RCC 7860 (cell line): ENCODE results near the gene ARHGAP24.

Source experiments
- DNase-seq: peaks from one replicate; pipeline ENCODE4 v3.0.0-alpha.2; 2015; ENCODE audit warnings: low spot score
- FAIRE-seq: peaks from 2 replicates; lab custom pipeline; 2012; peaks lifted over from hg19 to GRCh38; lab: Jason Lieb, UNC

ARHGAP24 gene

GRCh38 chr4:85772470-85772869 is 297.5 kb downstream of the ARHGAP24 start:
- FAIRE-seq (no peak), DNase-seq (no peak)

- no peak for FAIRE-seq
These were observed 298.4 kb downstream of the ARHGAP24 start for GRCh38 chr4:85773372-85773771.

GRCh38 chr4:85774000-85774399 is 299.1 kb downstream of the ARHGAP24 start:
- DNase-seq (no peak), FAIRE-seq (no peak)

More at GRCh38 chr4:85773372-85773771, 298.4 kb downstream of the ARHGAP24 start:
- no peak for DNase-seq

- FAIRE-seq (no peak), DNase-seq (no peak)
These were observed 299.5 kb downstream of the ARHGAP24 start for GRCh38 chr4:85774489-85774888.

- DNase-seq (no peak), FAIRE-seq (no peak)
These were observed 301.1 kb downstream of the ARHGAP24 start for GRCh38 chr4:85776096-85776495.

- FAIRE-seq: peak; percentile 81
- DNase-seq: peak; percentile 69
These were observed 301.6 kb downstream of the ARHGAP24 start for GRCh38 chr4:85776579-85776978.

- peak; percentile 20 for FAIRE-seq
- DNase-seq: no peak
These were observed 303.1 kb downstream of the ARHGAP24 start for GRCh38 chr4:85777908-85778631.

GRCh38 chr4:85778632-85779131 is 303.7 kb downstream of the ARHGAP24 start:
- no peak for FAIRE-seq
- DNase-seq: no peak

GRCh38 chr4:85779165-85779564 is 304.2 kb downstream of the ARHGAP24 start:
- FAIRE-seq: peak; percentile 8
- DNase-seq: no peak

- no peak for FAIRE-seq
- DNase-seq: peak; percentile 11
These were observed 305.7 kb downstream of the ARHGAP24 start for GRCh38 chr4:85780664-85781063.

GRCh38 chr4:85783483-85783882 is 308.5 kb downstream of the ARHGAP24 start:
- FAIRE-seq (no peak), DNase-seq (peak; percentile 21)

- DNase-seq (no peak), FAIRE-seq (no peak)
These were observed 308.9 kb downstream of the ARHGAP24 start for GRCh38 chr4:85783900-85784299.

GRCh38 chr4:85784348-85784747 is 309.4 kb downstream of the ARHGAP24 start:
- FAIRE-seq: no peak
- DNase-seq: no peak

GRCh38 chr4:85784947-85785346 is 310.0 kb downstream of the ARHGAP24 start:
- no peak for FAIRE-seq

GRCh38 chr4:85787133-85787532 is 312.2 kb downstream of the ARHGAP24 start:
- FAIRE-seq (no peak), DNase-seq (no peak)

More at GRCh38 chr4:85784947-85785346, 310.0 kb downstream of the ARHGAP24 start:
- DNase-seq: no peak

- FAIRE-seq (no peak), DNase-seq (no peak)
These were observed 313.7 kb downstream of the ARHGAP24 start for GRCh38 chr4:85788604-85789003.

- DNase-seq: no peak
- FAIRE-seq: no peak
These were observed 314.3 kb downstream of the ARHGAP24 start for GRCh38 chr4:85789241-85789640.

- FAIRE-seq (no peak), DNase-seq (no peak)
These were observed 315.6 kb downstream of the ARHGAP24 start for GRCh38 chr4:85790582-85790981.

- FAIRE-seq: no peak
- DNase-seq: no peak
These were observed 317.7 kb downstream of the ARHGAP24 start for GRCh38 chr4:85792376-85793232.

GRCh38 chr4:85793233-85793585 is 318.3 kb downstream of the ARHGAP24 start:
- FAIRE-seq (no peak), DNase-seq (no peak)

- no peak for FAIRE-seq
- no peak for DNase-seq
These were observed 323.2 kb downstream of the ARHGAP24 start for GRCh38 chr4:85798012-85798770.
